K562 (cell line): ENCODE data around the gene KCNQ4. TPM values are rescaled to one million over a fixed set of nuclear protein-coding genes. Genes with fewer than 3 reads are reported as not detected.

Experiments used
- ATAC-seq: fragments of 200-7000 bp; cut with Tn5 transposase; 3 replicates; pipeline ENCODE4 v1.9.1; 2020; ENCODE audit warnings: moderate library complexity
- BruUV-seq: library from RNA; stranded (reverse); fragments of 400-500 nt; replicated peaks from 2 replicates; lab custom pipeline; 2021; lab: Mats Ljungman, UMichigan
- CTCF ChIA-PET: fragments of 300-600 bp; formaldehyde crosslinking; extraction: SDS; loops from one replicate; lab custom pipeline; 2021; ENCODE audit warnings: low intra/inter-chr PET ratio; lab: Yijun Ruan, JAX
- POLR2A ChIA-PET: fragments of 300-600, 350-650 bp; sonication (Branson Sonifier 250); formaldehyde crosslinking; extraction: SDS; loops from one replicate; lab custom pipeline; 2021; ENCODE audit warnings: antibody characterized with exemption, inconsistent platforms; lab: Yijun Ruan, JAX
- DNase-seq, 4 experiments: peaks; one replicate each; pipeline versions ENCODE4 v3.0.0 to v3.0.0-alpha.2; 2011 to 2018; ENCODE audit warnings: low spot score in 3 of 4, mixed read lengths in 3 of 4; ENCODE audit errors: extremely low read depth in 1 of 4
- FAIRE-seq: peaks from 2 replicates; lab custom pipeline; 2011; peaks lifted over from hg19 to GRCh38; lab: Jason Lieb, UNC
- H2AFZ ChIP-seq: 2 replicates; pipeline ENCODE4 v1.6.0; 2011; ENCODE audit warnings: low read depth, low read length, control low read depth, inconsistent platforms
- H3K27ac ChIP-seq: fragments of 200-600 bp; 3 replicates; pipeline ENCODE4 v1.8.0; 2011; ENCODE audit warnings: low read depth, mild to moderate bottlenecking, control low read depth, inconsistent platforms, low read length, moderate library complexity, mixed read lengths; ENCODE audit errors: extremely low read depth
- H3K27me3 ChIP-seq, 2 experiments: fragments of 300-600 bp in 1 of 2; 2 replicates in 1 of 2; 3 replicates in 1 of 2; pipeline versions ENCODE4 v1.6.0 to v1.8.0; 2011; ENCODE audit warnings: inconsistent platforms in 2 of 2, low read length in 2 of 2, mild to moderate bottlenecking in 1 of 2, mixed read lengths in 1 of 2, moderate library complexity in 1 of 2; ENCODE audit not compliant: control insufficient read depth in 2 of 2, insufficient read depth in 2 of 2
- H3K36me3 ChIP-seq: fragments of 300-600 bp; 3 replicates; pipeline ENCODE4 v1.8.0; 2011; ENCODE audit warnings: mild to moderate bottlenecking, low read length, inconsistent platforms; ENCODE audit not compliant: control insufficient read depth, insufficient read depth
- H3K4me1 ChIP-seq, 2 experiments: fragments of 200-600 bp in 1 of 2; replicated peaks in 1 of 2; 2 replicates in 1 of 2; 3 replicates in 1 of 2; pipeline versions ENCODE4 v1.5.1 to v1.8.0; 2011; ENCODE audit warnings: inconsistent platforms in 2 of 2, low read length in 2 of 2, mild to moderate bottlenecking in 1 of 2, mixed read lengths in 1 of 2, moderate library complexity in 1 of 2; ENCODE audit not compliant: control insufficient read depth in 2 of 2, insufficient read depth in 2 of 2
- H3K4me2 ChIP-seq: 2 replicates; pipeline ENCODE4 v1.6.1; 2011; ENCODE audit warnings: low read length, control low read depth, inconsistent platforms, mixed read lengths; ENCODE audit not compliant: insufficient read depth
- H3K4me3 ChIP-seq: fragments of 200-600 bp; sonication (generic), shearing (Covaris generic); 2 replicates; pipeline ENCODE4 v1.5.1; 2016; ENCODE audit warnings: control low read depth, inconsistent platforms
- H3K79me2 ChIP-seq: fragments of 200-600 bp; 3 replicates; pipeline ENCODE4 v1.8.0; 2011; ENCODE audit warnings: low read length, inconsistent platforms; ENCODE audit not compliant: control insufficient read depth, insufficient read depth
- H3K9ac ChIP-seq, 2 experiments: 2 replicates each; pipeline versions ENCODE4 v1.6.0 to v1.6.1; 2011; ENCODE audit warnings: low read depth in 2 of 2, low read length in 2 of 2, control low read depth in 1 of 2, inconsistent platforms in 1 of 2, mild to moderate bottlenecking in 1 of 2, mixed read lengths in 1 of 2; ENCODE audit not compliant: insufficient read depth in 1 of 2
- H3K9me1 ChIP-seq: one replicate; pipeline ENCODE4 v1.6.0; 2011; ENCODE audit warnings: inconsistent platforms, mild to moderate bottlenecking, low read length, moderate library complexity; ENCODE audit not compliant: control insufficient read depth, insufficient read depth
- H3K9me3 ChIP-seq: replicated peaks from 2 replicates; pipeline ENCODE4 v1.5.1; 2011; ENCODE audit warnings: low read depth, low read length, inconsistent platforms; ENCODE audit not compliant: control insufficient read depth, insufficient read depth
- H4K20me1 ChIP-seq: replicated peaks from 2 replicates; pipeline ENCODE4 v1.6.1; 2011; ENCODE audit warnings: low read length, inconsistent platforms, mixed read lengths; ENCODE audit not compliant: control insufficient read depth, insufficient read depth
- SOX6 ChIP-seq: fragments of 450-650 bp; IDR thresholded peaks from 2 replicates; pipeline ENCODE4 v1.6.1; 2014; ENCODE audit warnings: mild to moderate bottlenecking
- WGBS: fragments of 100-300 bp; shearing (Covaris generic); methylation state at CpG from one replicate; pipeline ENCODE4 v1.1.6; 2016; ENCODE audit warnings: low coverage, mixed read lengths; ENCODE audit not compliant: insufficient coverage; ENCODE audit errors: missing lambda C conversion rate; 5-methylcytosine and 5-hydroxymethylcytosine counted together
- in situ Hi-C: fragments of 300-500 bp; cut with MboI; formaldehyde crosslinking; loops from 4 replicates; pipeline ENCODE4 v1.15.0; 2018; ENCODE audit warnings: inconsistent platforms, mixed read lengths
- intact Hi-C: fragments of 100-400 bp; cut with micrococcal nuclease; formaldehyde crosslinking; loops from 2 replicates; pipeline ENCODE4 v1.14.2; 2022
- polyA plus RNA-seq, 8 experiments: library from polyadenylated mRNA; depleted of rRNA in 4 of 8; stranded (reverse) in 5 of 8; unstranded in 3 of 8; fragments of >200 nt; fragmentation: Nextera tagmentation in 2 of 8; fragmentation: Illumina TruSeq in 1 of 8; extraction: Ambion mirVana in 2 of 8; extraction: Trizol in 1 of 8; gene quantifications; 2 replicates each; pipeline versions ENCODE4 v1.2.1 to v1.2.3, GENCODE V29; 2011 to 2014; ENCODE audit warnings: inconsistent platforms in 1 of 8, missing spikeins in 1 of 8
- total RNA-seq, 7 experiments: library from RNA; depleted of rRNA in 6 of 7; stranded (reverse); fragments of >200 nt in 6 of 7; fragmentation: Illumina TruSeq in 2 of 7; extraction: Trizol in 2 of 7; gene quantifications; 2 replicates each; pipeline versions ENCODE4 v1.2.1 to v1.2.3, GENCODE V29; 2011 to 2021; ENCODE audit warnings: low replicate concordance in 1 of 7
- TF ChIP-seq, protein P1 (sequence below), 2 experiments: fragments of 450-650 bp; IDR thresholded peaks; 2 replicates each; pipeline ENCODE4 v1.6.1; 2018; ENCODE audit warnings: mild to moderate bottlenecking in 2 of 2, low read depth in 1 of 2; ENCODE audit not compliant: partially characterized antibody in 2 of 2
- TF ChIP-seq, protein P2 (sequence below), 2 experiments: fragments of 450-650 bp in 1 of 2; IDR thresholded peaks; 2 replicates each; pipeline ENCODE4 v1.6.1; 2011 to 2017; ENCODE audit warnings: low read depth in 2 of 2, antibody characterized with exemption in 1 of 2, borderline replicate concordance in 1 of 2, low read length in 1 of 2, mild to moderate bottlenecking in 1 of 2, mixed read lengths in 1 of 2; ENCODE audit not compliant: control insufficient read depth in 1 of 2

The KCNQ4 gene
- total and polyA plus RNA-seq, 9 of the 15 experiments (the other 6 are each of a cell fraction or from before 2014, with no cell fraction given): 0.07 to 4.1 (median 0.79) TPM

DNA sequence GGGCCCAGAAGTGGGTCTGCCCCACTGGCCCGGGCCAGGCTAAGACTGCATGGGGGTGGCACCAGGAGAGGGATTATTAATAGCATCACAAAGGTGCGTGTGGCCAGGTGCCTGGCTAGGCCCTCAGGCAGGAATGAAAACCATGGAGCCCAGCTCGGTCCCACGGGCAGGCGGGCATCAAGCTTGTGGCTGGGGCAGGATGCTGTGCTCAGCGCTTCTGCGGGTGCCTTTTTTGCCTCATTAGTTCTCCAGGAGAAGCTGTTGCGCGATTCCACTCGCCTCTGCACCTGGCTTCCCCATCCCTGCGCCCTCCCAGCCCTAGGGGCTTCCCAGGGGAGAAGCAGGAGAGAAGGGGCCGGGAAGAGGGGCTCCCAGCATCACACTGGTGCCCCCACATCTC lies 39.3 kb downstream of the KCNQ4 start:
- Histone ChIP-seq H3K4me2 (no peak overlapping the region), H3K79me2 (no peaks in the 10 kb centered on the region), H3K27me3 (no peaks in the 10 kb centered on the region), H2AFZ (no peak overlapping the region), H3K4me3 (no peak overlapping the region), H3K4me1 (peaks cover 25 to 68% of the 10 kb centered on the region in 2 experiments), H3K36me3 (peaks cover 12% of the 10 kb centered on the region; the same call in 2 of the 3 replicates), H4K20me1 (0 out of 2 replicates have a peak, but pooled peaks cover 4% of the 10 kb centered on the region), H3K9me3 (no peaks in the 10 kb centered on the region), H3K27ac (no peak overlapping the region), H3K9ac (no peak overlapping the region), H3K9me1 (peaks cover 12% of the 10 kb centered on the region)
- BruUV-seq: no TSS peak
- intact Hi-C loops (no loop called here), in situ Hi-C loops (no loop called here)
- no peak for TF ChIP-seq SOX6
- TF ChIP-seq, protein P1, sequence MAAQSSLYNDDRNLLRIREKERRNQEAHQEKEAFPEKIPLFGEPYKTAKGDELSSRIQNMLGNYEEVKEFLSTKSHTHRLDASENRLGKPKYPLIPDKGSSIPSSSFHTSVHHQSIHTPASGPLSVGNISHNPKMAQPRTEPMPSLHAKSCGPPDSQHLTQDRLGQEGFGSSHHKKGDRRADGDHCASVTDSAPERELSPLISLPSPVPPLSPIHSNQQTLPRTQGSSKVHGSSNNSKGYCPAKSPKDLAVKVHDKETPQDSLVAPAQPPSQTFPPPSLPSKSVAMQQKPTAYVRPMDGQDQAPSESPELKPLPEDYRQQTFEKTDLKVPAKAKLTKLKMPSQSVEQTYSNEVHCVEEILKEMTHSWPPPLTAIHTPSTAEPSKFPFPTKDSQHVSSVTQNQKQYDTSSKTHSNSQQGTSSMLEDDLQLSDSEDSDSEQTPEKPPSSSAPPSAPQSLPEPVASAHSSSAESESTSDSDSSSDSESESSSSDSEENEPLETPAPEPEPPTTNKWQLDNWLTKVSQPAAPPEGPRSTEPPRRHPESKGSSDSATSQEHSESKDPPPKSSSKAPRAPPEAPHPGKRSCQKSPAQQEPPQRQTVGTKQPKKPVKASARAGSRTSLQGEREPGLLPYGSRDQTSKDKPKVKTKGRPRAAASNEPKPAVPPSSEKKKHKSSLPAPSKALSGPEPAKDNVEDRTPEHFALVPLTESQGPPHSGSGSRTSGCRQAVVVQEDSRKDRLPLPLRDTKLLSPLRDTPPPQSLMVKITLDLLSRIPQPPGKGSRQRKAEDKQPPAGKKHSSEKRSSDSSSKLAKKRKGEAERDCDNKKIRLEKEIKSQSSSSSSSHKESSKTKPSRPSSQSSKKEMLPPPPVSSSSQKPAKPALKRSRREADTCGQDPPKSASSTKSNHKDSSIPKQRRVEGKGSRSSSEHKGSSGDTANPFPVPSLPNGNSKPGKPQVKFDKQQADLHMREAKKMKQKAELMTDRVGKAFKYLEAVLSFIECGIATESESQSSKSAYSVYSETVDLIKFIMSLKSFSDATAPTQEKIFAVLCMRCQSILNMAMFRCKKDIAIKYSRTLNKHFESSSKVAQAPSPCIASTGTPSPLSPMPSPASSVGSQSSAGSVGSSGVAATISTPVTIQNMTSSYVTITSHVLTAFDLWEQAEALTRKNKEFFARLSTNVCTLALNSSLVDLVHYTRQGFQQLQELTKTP (IDR thresholded peaks at IDR 0.05; ENCODE audit: low read depth in 1 of 2, partially characterized antibody in 2 of 2): no peak
- TF ChIP-seq, protein P2, sequence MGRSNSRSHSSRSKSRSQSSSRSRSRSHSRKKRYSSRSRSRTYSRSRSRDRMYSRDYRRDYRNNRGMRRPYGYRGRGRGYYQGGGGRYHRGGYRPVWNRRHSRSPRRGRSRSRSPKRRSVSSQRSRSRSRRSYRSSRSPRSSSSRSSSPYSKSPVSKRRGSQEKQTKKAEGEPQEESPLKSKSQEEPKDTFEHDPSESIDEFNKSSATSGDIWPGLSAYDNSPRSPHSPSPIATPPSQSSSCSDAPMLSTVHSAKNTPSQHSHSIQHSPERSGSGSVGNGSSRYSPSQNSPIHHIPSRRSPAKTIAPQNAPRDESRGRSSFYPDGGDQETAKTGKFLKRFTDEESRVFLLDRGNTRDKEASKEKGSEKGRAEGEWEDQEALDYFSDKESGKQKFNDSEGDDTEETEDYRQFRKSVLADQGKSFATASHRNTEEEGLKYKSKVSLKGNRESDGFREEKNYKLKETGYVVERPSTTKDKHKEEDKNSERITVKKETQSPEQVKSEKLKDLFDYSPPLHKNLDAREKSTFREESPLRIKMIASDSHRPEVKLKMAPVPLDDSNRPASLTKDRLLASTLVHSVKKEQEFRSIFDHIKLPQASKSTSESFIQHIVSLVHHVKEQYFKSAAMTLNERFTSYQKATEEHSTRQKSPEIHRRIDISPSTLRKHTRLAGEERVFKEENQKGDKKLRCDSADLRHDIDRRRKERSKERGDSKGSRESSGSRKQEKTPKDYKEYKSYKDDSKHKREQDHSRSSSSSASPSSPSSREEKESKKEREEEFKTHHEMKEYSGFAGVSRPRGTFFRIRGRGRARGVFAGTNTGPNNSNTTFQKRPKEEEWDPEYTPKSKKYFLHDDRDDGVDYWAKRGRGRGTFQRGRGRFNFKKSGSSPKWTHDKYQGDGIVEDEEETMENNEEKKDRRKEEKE (IDR thresholded peaks at IDR 0.05; ENCODE audit: borderline replicate concordance in 1 of 2, control insufficient read depth in 1 of 2, low read depth in 2 of 2, low read length in 1 of 2): no peak
- ChIA-PET CTCF (no interaction called here), POLR2A (interaction anchor here (0.5 to 1.4 kb wide), 2 partner anchors 49 to 52 kb away, joined by 3 to 5 read pairs; no protein-coding TSS in a partner anchor)
- DNase-seq (no peak), ATAC-seq (no peak), FAIRE-seq (no peak)
- WGBS: 84% methylated on average over 9 of the region's 12 CpGs
